GM19438 (cell line): ENCODE results near the gene AXIN2.
"Not testable (repeated sequence)": the region's sequence is repeated elsewhere in the genome, so short reads cannot be mapped to it uniquely, and the experiment has no call there.

Experiments
- ATAC-seq: cut with Tn5 transposase; IDR thresholded peaks from one replicate; pipeline ENCODE4 v1.9.1; 2021; ENCODE audit warnings: low read depth; ENCODE audit not compliant: unreplicated experiment

Gene AXIN2

DNA sequence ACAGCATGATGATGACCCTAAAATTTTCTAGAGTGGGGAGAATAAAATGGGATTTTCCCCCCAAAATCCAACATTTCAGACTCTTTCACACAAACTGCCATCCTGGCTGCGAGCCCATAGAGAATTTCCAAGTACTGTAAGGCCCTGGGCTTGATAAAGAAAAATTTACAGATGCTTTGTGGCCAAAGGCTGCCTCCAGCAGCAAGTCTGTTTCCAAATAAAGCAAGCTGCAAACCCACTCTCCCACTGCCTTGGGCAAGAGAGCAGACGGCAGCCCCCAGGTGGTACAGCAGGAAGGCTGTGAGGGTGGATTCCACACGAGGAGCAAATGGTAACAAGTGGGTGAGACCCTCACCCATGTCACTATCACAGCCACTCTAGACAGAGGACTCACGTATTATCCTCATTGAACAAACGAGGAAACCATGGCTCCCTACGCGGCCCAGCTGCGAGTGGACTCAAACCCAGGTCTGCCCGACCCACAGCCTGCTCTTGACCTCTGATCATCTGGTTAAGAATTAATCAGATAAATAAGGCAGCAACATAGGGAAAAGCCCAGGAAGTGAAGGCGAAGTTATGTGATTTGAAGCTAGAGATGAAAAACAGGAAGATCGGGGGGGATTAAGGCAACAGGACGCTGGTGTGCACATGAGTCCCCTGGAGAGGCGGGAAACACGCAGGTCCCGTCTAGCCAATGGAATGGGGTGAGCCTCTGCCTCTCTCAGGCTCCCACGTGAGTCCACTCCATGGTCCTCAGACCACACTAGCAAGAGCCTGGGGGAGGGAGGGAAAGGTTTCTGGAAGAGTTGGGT, 37.4 kb downstream of the AXIN2 start:
- ATAC-seq, result no peak

DNA sequence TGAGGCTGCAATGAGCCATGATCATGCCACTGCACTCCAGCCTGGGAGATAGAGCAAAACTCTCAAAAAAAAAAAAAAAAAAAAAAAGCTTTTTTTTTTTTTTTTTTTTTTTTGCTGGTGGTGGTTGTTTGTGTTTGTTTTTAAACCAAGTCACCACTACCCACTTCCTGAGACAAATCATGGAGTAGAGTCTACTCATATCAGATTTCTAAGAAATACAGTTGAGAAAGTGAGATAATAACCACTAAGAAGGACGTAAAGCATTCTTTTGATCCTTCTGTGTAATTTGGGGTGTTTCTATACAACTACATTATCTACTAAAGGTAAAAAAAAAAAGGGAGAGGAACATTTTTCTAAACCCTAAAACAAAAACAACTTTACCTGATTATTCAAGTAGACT, 38.0 kb downstream of the AXIN2 start:
- ATAC-seq, result no peak

DNA sequence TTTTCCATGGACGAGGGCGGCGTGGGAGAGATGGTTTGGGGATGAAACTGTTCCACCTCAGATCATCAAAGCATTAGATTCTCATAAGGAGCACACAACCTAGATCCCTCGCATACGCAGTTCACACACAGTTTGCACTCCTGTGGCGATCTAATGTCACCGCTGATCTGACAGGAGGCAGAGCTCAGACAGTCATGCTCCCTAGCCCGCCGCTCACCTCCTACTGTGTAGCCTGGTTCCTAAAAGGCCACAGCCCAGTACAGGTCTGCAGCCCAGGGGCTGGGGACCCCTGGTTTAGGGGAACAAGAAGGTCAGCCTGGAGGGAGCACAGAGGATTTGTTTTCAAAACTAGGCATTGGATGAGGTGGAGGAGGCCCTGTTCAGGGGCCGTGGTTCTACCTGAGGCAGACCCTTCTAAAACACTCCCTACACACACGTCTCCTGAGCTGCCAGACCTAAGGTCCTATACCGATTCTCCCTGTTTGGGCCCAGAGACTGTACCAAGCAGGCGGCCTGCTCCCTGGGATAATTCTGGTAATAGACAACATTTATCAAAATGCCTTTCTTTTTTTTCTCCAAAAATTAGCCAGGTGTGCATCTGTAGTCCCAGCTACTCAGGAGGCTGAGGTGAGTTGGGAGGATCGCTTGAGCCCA, 38.6 kb downstream of the AXIN2 start:
- ATAC-seq, result no peak

DNA sequence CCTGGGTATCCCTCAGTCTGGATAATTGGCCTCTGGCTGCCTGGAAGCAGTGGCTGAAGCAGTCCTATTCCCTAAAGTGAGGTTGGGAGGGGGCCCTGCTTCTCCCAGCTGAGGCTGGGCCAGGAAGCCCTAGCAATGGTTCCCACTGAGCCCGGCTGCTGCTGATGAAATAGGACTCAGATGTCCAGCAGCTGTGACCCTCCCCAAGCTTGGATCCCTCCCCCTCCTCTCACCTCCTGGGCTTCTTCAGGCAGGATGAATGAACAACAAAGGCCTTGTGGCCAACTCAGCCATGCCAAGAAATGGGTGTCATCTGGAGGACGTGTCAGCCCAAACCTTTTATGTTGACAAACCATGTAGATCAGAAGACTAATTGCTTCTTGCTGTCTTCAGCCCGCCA, 42.0 kb downstream of the AXIN2 start:
- ATAC-seq, result no peak

DNA sequence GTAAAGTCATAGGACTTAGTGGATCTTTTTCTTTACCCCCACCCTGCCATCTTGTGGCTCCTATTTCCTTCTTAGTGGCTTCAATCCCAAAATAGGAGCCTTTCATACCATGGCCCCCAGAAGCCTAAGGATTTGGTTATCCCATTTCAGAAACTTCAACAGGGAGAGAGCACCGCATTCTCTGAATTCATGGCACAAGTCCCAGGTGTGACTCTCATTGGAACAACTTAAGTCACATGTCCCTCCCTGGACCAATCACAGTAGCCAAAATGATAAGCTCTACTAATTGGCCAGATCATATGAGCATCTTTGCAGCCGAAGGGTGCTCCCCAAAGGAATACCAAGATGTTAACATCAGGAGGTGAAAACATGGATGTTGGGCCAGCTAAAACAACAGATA, 43.2 kb downstream of the AXIN2 start:
- ATAC-seq, result no peak

DNA sequence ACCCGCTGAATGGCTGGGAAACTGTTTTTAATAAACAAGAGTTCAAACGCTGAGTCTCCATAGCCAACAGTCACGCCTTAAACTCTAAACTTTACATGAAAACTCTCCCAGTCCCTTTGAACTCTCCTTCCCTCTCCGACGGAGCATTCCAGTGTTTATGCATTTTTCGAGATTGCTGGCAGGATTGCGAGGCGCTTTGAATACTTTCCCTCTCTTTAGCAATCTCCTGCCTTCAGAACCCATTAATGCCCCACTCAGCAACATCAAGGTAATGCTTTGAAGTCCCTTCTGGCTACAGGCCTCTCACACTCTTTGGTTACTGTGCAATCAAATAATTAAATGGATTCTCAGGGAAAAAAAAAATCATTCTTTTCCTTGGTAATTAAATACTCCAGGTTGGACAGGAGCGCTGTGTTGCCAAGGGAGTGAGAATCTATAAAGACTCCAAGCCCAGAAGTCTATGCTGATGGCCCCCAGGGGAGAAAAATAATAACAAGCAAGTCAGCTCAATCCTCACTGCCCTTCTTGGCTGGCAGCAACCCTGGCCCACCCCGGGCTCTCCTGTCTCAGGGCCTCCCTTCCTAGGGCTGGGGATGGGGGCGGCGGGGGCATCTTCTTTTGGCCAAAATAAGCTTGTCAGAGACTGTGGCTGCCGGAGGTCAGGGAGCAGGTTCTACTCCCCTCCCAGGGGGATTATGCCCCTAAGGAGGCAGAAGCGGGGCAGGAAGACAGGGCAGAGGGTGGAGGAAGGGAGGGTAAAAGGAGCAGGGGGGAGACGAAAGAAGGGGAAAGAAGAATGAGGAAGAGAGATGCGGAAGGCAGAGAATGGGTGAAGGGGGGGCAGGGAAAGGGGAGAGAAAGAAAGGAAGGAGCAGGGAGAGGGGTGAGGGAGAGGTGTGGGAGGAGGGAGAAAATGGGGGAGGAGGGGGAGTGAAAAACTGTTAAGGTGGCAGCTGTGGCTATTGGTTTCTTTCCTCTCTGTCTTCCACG, 45.2 kb downstream of the AXIN2 start:
- ATAC-seq, result no peak

DNA sequence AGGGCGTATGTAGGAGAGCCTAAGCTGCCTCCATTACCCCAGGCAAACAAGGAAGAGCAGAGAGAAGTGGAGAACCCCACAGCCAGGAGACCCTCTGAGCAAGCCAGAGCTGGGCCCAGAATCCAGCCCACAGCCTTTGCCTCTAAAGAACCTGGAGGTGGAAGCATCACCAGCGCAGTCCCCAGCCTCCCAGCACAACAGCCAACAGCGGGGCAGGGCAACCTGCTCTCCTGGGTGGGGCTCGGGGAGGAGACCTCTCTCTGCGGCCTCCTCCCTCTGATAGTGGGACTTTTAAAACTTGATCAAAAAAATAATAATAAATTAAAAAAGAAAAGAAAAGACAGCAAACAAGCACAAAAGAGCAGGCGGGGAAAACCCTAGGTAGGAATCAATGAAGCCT, 45.9 kb downstream of the AXIN2 start:
- ATAC-seq, result no peak

DNA sequence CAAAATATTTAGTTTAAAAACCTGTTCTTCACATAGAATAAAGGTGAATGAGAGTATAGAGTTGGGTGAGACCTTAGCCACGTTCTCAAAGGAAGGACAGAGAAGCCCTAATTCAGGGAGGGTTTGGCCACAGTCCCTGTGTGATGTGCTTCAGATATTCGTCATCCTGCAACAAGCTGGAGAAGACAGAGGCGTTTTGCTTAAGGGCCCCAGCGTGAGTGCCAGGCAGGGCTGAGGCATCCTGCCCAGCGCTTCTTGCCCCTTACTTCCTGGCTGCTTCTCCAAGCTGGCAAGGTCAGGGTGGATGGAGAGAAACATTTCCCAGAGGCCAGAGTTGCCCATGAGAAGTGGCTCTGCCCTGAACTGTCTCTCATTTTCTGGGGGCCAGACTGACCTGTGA, 46.9 kb downstream of the AXIN2 start:
- ATAC-seq, result no peak

DNA sequence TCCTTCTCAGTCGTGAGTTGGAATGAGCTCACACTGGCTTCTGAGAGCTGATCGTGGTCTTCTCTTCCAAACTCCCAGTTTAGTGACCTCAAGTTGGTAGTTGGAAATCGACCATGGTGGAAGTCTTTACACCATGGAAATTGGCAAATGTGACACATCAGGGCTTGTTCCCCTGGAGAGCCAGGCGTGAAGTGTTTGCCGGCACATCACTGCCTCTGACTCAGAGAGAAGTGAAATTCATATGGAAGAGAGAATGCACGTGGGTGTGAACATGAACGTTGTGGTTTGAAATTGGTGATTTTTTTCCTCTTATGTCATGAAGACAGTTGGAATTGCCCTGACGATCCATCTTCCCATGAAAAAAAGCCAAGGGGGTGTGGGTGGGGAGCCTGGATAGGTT, 47.4 kb downstream of the AXIN2 start:
- ATAC-seq, result no peak

DNA sequence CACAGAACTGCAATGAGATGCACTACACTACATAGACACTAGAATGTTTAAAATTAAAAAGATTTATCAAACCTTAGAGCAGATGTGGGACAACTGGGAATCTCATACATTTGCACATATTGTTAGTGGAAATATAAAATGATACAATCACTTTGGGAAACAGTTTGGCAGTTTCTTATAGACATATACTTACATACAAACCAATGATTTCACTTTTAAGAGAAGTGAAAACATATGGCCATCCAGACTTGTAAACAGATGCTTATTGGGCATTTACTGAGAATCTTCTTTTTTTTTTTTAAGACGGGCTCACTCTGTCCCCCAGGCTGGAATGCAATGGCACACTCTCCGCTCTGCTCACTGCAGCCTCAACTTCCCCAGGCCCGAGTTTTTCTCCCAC, 50.1 kb downstream of the AXIN2 start:
- no peak for ATAC-seq

DNA sequence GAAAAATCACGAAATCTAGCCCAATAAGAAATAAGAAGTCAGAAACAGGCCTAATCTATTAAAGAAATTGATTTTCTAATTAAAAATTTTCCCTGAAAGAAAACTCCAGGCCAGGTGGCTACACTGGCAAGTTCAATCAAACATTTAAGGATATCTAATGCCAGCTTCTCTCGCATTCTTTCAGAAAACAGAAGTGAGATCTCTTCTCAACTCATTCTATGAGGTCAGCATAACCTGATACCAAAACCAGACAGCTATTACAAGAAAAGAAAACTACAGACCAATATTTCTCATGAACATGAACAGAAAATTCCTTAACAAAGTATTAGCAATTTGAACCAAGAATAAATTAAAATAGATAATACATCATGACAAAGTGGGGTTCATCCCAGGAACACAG, 52.4 kb downstream of the AXIN2 start:
- ATAC-seq, result no peak

DNA sequence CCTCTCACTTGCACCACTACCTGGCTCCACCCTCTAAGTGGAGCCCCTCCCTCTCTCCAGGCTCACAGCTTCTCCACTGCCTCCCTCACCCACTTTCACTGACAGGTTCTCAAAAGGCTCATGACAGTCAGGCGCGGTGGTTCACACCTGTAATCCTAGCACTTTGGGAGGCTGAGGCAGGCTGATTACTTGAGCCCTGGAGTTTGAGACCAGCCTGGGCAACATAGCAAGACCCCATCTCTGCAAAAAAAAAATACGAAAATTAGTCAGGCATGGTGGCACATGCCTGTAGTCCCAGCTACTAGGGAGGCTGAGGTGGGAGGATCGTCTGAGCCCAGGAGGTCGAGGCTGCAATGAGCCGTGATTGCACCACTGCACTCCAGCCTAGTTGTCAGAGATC, 56.8 kb downstream of the AXIN2 start:
- ATAC-seq, result not testable (repeated sequence)

DNA sequence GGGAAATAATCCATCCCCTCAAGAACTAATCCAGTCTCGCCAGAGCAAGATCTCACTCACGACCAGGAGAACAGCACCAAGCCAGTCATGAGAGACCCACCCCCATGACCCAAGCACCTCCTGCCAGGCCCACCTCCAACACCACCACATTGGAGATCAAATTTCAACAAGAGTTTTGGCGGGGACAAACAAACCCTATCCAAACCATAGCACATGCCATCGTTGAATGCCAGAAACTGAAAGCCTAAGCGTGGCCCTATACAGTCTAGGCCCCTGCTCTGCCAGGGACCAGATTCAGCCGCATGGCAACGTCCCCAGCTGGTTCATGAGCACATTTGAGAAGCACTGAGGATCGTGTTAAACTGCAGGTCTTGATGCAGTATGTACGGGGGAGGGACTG, 57.3 kb downstream of the AXIN2 start:
- no peak for ATAC-seq

DNA sequence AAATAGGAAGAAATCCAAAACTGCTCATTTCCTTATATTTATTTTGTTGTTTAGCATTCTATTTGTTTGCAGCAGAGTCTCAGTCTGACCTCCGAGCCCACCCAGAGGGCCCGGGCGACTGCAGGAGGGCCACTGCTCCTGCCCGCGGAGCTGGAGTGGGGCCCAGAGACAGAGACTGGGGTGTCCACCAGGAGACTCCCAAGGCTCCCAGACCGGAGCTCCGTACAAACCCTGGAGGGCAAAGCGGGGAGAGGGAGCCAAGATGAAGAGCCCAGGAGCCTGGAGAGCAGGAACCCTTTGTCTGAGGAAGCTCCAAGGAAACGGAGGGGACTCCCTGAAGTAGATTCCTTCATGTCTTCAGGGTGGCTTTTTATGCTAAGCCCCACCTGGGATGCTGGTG, 57.9 kb downstream of the AXIN2 start:
- no peak for ATAC-seq

DNA sequence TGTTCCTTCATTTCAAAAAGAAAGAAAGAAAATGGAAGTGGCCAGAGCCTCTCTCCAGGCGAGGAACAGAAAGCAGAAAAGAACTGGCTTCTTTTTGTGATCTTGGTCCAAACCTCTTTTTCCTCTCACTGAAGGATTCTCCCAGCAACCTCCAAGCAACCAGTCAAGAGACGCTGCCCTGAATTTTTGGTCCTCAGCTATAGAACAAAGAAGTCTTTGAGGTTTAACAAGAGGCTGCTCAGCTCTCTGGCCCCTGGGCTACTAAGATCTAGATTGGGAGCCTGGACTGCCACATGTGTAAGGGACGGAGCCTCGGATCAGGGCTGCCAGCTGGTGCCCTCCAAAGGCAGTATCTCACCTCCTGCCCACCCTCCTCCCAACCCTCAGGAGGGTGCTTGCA, 62.6 kb downstream of the AXIN2 start:
- no peak for ATAC-seq

DNA sequence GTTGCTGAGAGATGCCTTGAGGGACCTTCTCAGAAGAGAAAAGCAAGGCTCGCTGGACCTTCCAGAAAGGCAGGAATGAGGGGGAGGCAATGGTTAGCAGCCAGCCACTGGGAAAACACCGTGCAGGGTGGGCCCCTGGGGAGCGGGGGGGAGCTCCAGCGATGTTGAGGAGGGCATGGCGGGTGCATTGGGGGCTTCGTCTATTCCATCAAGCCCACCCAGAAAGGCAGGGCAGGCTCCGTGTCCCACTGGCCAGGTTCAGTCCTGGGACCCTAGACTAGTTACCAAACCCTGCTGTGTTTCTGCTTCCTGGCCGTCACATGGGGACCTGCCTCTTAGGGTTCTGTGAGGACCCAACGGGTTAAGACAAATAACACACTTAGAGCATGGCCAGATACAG, 64.6 kb downstream of the AXIN2 start:
- ATAC-seq, result no peak

DNA sequence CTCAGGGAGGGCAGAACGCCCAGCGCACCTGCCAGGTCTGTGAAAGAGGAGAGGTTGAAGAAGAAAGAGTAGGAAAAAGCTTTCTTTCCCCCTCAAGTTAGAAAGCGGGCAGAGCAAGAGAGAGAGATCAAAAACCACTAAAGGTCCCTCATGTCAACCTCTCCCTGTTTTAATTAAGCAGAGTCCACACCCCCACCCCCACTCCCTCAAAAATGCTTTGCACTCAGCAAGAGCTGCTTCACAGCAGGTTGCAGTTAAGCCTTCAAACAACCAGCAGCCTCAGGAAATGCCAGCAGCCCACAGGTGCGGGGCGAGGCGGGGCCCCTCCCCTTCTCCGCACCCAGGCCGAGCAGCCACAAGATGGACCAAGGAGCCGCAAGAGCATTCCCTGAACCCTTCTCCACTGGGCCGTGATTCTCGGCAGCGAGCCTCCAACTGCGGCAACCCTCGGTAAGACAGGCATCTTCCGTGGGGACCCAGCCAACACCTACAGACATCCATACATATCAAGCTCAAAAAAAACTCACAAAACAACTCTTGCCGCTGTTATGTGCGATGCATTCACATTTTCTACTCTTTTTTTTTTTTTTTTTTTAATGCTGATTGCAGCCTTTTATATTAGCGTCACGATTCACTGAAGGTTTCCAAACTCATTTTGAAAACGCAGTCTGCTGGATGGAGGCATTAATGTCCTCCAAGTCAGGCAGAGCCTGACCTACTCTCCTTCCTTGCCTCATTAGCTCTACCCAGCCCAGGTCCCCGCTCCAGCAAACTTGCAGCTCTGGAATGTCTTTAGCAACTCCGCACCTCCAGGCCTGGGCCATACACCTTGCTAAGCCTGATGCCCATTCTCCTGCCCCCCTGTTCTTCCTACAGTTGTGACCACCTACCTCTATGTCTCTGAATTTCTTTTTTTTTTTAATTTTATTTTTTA, 66.1 kb downstream of the AXIN2 start:
- no peak for ATAC-seq

DNA sequence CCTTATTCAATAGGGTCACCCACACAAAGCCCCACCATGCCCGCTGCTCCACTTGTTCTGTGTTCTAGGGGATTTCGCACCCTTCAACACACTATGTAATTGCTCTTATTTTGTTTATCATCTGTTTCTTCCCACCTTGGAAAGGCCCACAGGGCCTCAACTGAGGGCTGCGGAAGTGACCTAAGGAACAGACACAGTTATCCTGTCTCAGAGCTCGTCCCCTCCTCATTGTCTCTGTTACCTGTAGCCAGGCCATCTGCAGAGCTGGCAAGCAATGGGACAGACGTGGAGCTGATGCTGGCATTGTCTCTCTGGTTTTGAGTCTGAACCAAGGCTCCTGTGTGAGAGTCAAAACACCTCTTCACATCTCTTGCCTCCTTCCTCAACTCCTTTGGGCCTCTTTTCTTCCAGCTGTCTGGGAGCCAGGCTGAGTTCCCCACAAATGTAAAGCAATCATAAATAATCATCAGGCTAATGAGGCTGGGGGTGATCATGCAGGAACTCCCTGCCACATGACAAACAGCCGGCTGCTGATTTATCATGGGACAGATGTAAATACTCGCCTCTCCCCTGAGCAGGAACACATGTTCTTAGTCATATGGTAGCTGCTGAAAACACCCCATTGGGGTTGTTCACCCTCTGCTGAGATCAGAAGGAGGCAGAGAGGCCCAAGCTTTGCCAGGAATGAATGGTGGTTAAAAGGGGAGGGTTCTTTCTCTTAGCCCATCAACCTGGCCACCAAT, 71.9 kb downstream of the AXIN2 start:
- no peak for ATAC-seq

DNA sequence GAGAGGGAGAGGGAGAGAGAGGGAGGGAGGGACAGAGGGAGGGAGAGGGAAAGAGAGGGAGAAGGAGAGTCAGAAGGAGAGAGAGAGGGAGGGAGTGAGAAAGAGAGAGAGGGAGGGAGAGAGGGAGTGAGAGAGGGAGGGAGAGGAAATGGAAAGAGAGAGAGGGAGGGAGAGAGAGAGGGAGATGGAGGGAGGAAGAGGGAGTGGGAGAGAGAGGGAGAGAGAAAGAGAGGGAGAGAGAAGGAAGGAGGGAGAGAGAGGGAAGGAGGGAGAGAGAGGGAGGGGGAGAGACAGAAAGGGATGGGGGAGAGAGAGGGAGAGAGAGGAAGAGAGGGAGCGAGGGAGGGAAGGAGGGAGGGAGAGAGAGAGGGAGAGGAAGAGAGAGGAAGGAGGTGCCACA, 72.8 kb downstream of the AXIN2 start:
- no peak for ATAC-seq
